ENCODE results near the gene SEMA3D. TPM values are rescaled to one million over a fixed set of nuclear protein-coding genes. Genes with fewer than 3 reads are reported as not detected.

The SEMA3D gene
- total RNA-seq, 1 experiment from 2014 or later: 4.8 TPM

DNA sequence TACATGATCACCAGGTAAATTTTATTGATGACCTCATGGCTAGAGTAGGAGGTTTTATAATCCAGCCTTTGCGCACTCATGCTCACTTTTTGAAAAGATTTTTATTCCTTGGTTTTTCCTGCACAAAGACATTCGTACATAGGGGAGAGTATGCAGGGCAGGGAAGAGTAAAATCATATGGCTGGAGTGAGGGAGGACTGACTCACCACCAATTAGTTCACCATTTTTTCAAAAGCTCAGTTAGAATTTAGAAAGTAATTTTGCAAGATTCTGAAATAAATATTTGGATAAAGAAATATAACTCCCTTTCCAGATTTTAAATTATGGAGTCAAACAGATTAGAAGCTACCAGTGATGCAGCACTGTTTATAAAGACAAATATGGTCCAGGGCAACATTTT lies 111.9 kb downstream of the SEMA3D start:
- H4K20me1 ChIP-seq (ENCODE audit: insufficient read depth): no peaks in the 10 kb centered on the region
- H3K36me3 ChIP-seq (ENCODE audit: low read depth): no peaks in the 10 kb centered on the region
- H2AFZ ChIP-seq: no peak overlapping the region
- no peak for TF ChIP-seq EZH2 (IDR thresholded peaks at IDR 0.05; ENCODE audit: low read depth)
- TF ChIP-seq, protein P1, sequence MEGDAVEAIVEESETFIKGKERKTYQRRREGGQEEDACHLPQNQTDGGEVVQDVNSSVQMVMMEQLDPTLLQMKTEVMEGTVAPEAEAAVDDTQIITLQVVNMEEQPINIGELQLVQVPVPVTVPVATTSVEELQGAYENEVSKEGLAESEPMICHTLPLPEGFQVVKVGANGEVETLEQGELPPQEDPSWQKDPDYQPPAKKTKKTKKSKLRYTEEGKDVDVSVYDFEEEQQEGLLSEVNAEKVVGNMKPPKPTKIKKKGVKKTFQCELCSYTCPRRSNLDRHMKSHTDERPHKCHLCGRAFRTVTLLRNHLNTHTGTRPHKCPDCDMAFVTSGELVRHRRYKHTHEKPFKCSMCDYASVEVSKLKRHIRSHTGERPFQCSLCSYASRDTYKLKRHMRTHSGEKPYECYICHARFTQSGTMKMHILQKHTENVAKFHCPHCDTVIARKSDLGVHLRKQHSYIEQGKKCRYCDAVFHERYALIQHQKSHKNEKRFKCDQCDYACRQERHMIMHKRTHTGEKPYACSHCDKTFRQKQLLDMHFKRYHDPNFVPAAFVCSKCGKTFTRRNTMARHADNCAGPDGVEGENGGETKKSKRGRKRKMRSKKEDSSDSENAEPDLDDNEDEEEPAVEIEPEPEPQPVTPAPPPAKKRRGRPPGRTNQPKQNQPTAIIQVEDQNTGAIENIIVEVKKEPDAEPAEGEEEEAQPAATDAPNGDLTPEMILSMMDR (conservative IDR thresholded peaks at IDR 0.05): no peak
- H3F3A ChIP-seq (ENCODE audit: insufficient read depth, low read depth): no peaks in the 10 kb centered on the region
- ChIA-PET CTCF (no interaction called here), POLR2A (ENCODE audit: unreplicated experiment) (no interaction called here)
- no peak for DNase-seq
- H3K27me3 ChIP-seq (ENCODE audit: insufficient read depth, low read depth): no peaks in the 10 kb centered on the region
- H3K27ac ChIP-seq: no peak overlapping the region
- intact Hi-C loops (cut with micrococcal nuclease; ENCODE audit: unreplicated experiment): no loop called here
- H3K4me2 ChIP-seq: no peak overlapping the region
- no TSS peak for BruUV-seq (replicated peaks)
- no peaks in the 10 kb centered on the region for H3K9me3 ChIP-seq (ENCODE audit: insufficient read depth, low read depth)
- no peaks in the 10 kb centered on the region for H3K79me2 ChIP-seq (ENCODE audit: low read depth)
- no peak overlapping the region for H3K4me3 ChIP-seq
- H3K9me2 ChIP-seq (ENCODE audit: insufficient read depth): no peaks in the 10 kb centered on the region
- H3K4me1 ChIP-seq (replicated peaks; ENCODE audit: insufficient read depth): no peaks in the 10 kb centered on the region

DNA sequence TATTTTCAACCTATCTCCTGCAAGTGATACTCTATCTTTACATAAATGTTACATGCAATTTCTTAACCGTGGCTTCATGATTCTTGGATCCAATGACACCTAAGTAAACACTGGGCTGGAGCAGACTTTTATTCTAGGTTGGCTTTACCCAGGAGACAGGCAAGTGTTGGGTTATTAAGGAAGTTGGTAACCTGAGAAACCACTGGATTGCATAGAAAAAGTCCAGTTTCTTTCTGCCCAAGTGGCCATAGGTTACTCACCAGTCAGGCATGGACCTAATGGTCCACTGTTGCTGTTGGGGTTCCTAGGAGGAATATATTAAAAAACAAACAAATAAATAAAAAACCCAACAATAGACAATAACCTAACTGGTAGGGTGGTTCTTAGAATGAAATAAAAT lies 112.8 kb downstream of the SEMA3D start:
- intact Hi-C loops (cut with micrococcal nuclease; ENCODE audit: unreplicated experiment): no loop called here
- no peak for TF ChIP-seq EZH2 (IDR thresholded peaks at IDR 0.05; ENCODE audit: low read depth)
- TF ChIP-seq, protein P1 (conservative IDR thresholded peaks at IDR 0.05): no peak

DNA sequence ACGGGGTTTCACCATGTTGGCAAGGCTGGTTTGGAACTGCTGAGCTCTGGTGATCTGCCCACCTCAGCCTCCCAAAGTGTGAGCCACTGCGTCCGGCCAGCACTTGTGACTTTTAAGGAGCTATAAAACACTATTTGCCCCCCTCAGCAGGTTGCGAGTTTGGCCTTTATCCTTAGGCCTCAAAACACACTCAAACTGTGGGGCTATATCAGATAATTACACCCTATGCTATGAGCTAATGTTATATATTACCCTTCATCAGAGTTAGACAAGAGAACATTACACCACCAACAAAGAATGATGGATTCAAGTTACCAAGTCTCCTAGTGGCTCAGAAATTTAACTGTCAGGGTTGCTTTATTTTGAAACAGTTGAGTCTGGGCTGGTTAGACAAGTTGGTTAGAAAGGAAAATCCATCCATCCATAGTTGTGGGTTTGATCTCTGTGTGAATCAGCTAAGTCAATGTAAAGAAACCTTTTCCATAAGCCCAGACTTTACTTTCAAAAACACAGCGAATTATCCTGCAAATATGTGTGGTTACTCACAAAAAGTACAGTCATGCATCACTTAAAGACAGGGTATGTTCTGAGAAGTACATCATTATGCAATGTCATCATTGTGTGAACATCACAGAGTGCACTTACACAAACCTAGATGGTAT lies 115.8 kb downstream of the SEMA3D start:
- no peak overlapping the region for H2AFZ ChIP-seq
- no peaks in the 10 kb centered on the region for H3K36me3 ChIP-seq (ENCODE audit: low read depth)
- H3K79me2 ChIP-seq (ENCODE audit: low read depth): no peaks in the 10 kb centered on the region
- ChIA-PET POLR2A (ENCODE audit: unreplicated experiment) (no interaction called here), CTCF (no interaction called here)
- H3K4me2 ChIP-seq: no peak overlapping the region
- BruUV-seq (replicated peaks): no TSS peak
- H3K4me1 ChIP-seq (replicated peaks; ENCODE audit: insufficient read depth): no peaks in the 10 kb centered on the region
- intact Hi-C loops (cut with micrococcal nuclease; ENCODE audit: unreplicated experiment): no loop called here
- no peaks in the 10 kb centered on the region for H3K9me3 ChIP-seq (ENCODE audit: insufficient read depth, low read depth)
- TF ChIP-seq EZH2 (IDR thresholded peaks at IDR 0.05; ENCODE audit: low read depth): no peak
- TF ChIP-seq, protein P1 (conservative IDR thresholded peaks at IDR 0.05): no peak
- no peaks in the 10 kb centered on the region for H3K9me2 ChIP-seq (ENCODE audit: insufficient read depth)
- no peaks in the 10 kb centered on the region for H3K27me3 ChIP-seq (ENCODE audit: insufficient read depth, low read depth)
- 0 out of 2 replicates have a peak, but pooled peaks cover 4% of the 10 kb centered on the region for H4K20me1 ChIP-seq (ENCODE audit: insufficient read depth)
- no peak overlapping the region for H3K27ac ChIP-seq
- no peak overlapping the region for H3K4me3 ChIP-seq
- no peak for DNase-seq
- H3F3A ChIP-seq (ENCODE audit: insufficient read depth, low read depth): no peaks in the 10 kb centered on the region

More for the DNA sequence above, 112.8 kb downstream of the SEMA3D start:
- Histone ChIP-seq H3K4me1 (replicated peaks; ENCODE audit: insufficient read depth) (no peaks in the 10 kb centered on the region), H3K27me3 (ENCODE audit: insufficient read depth, low read depth) (no peaks in the 10 kb centered on the region), H3K9me3 (ENCODE audit: insufficient read depth, low read depth) (no peaks in the 10 kb centered on the region), H3K36me3 (ENCODE audit: low read depth) (no peaks in the 10 kb centered on the region), H3K4me3 (no peak overlapping the region), H3K79me2 (ENCODE audit: low read depth) (no peaks in the 10 kb centered on the region), H2AFZ (no peak overlapping the region), H3F3A (ENCODE audit: insufficient read depth, low read depth) (no peaks in the 10 kb centered on the region), H3K4me2 (no peak overlapping the region), H3K27ac (no peak overlapping the region), H4K20me1 (ENCODE audit: insufficient read depth) (0 out of 2 replicates have a peak, but pooled peaks cover 1% of the 10 kb centered on the region), H3K9me2 (ENCODE audit: insufficient read depth) (no peaks in the 10 kb centered on the region)
- POLR2A ChIA-PET (ENCODE audit: unreplicated experiment): no interaction called here
- no peak for DNase-seq
- CTCF ChIA-PET: no interaction called here
- no TSS peak for BruUV-seq (replicated peaks)
